SKM-1 treated with dmso at 0.1 percent for 144 hours (cell line): ENCODE measurements around the gene RABGAP1L.
"Not testable (repeated sequence)": the region's sequence is repeated elsewhere in the genome, so short reads cannot be mapped to it uniquely, and the experiment has no call there.

Experiments used
- DNase-seq: peaks from one replicate; lab custom pipeline; 2025; ENCODE audit not compliant: unreplicated experiment; lab: John Stamatoyannopoulos, UW

RABGAP1L gene

DNA sequence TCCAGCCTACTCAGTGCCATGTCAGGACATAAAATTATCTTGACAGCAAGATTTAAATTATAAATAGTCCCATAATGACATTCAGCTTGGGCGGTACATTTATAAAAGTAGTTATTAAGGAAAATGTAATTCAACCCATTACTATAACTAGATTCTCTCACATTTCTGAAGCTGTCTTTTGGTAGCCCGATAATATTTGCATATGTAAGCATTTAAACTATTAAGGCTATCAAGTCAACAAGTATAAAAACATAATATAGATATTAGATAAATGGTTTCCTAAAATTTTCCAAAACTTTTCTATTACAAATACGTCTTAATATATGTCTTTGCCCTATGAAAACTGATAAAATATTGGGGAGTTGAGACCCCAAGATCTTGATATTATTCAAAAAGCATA is 266.8 kb downstream of the RABGAP1L start:
- DNase-seq: no peak

GRCh38 chr1:174428033-174428432 is 268.7 kb downstream of the RABGAP1L start:
- no peak for DNase-seq

- DNase-seq: no peak
Observed at GRCh38 chr1:174428739-174429138, 269.4 kb downstream of the RABGAP1L start.

- DNase-seq: no peak
Observed at GRCh38 chr1:174433451-174433850, 274.1 kb downstream of the RABGAP1L start.

DNA sequence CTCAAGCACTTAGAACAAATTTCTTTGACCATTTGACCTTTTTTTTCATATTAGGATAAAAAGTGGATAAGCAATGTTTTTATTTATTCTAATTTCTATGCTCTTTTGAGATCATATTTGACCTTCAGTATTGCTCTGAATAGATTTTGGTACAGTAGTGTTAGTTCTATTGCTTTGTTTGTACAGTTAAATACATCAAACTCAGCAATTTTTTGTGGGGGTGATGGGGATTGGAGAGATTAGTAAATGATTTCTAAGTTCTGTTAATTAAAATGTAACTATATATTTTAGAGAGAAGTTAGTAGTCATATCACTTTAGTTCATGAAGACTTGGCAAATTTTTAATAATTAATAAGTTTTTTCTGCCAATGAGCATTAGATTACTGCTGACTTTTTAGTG is 286.0 kb downstream of the RABGAP1L start:
- no peak for DNase-seq

- DNase-seq: no peak
Observed at GRCh38 chr1:174445817-174446216, 286.5 kb downstream of the RABGAP1L start.

DNA sequence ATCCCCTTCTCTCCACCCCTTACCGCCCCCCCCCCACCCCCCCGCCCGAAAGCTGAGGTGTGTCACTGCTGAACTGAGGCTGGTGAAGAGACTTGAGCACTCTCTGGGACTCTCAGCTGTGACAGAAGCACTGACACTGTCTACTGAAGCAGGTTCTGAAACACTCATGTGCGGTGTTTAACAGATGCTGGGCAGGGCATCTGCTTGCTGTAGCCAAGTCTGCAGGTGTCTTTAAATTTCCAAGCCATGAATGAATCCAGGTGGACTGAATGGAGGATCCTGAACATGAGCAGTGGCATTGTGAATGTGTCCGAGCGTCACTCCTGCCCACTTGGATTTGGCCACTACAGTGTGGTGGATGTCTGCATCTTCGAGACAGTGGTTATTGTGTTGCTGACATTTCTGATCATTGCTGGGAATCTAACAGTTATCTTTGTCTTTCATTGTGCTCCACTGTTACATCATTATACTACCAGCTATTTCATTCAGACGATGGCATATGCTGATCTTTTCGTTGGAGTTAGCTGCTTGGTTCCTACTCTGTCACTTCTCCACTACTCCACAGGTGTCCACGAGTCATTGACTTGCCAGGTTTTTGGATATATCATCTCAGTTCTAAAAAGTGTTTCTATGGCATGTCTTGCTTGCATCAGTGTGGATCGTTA is 288.7 kb downstream of the RABGAP1L start, which contains the start of gene GPR52:
GPR52 (plus strand) TSS at position 99 of the 665 bp plus-strand sequence; CDS start at position 247, 148 bp downstream.
- no peak for DNase-seq

DNA sequence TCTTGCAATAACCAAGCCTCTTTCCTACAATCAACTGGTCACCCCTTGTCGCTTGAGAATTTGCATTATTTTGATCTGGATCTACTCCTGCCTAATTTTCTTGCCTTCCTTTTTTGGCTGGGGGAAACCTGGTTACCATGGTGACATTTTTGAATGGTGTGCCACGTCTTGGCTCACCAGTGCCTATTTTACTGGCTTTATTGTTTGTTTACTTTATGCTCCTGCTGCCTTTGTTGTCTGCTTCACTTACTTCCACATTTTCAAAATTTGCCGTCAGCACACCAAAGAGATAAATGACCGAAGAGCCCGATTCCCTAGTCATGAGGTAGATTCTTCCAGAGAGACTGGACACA is 289.2 kb downstream of the RABGAP1L start:
- no peak for DNase-seq

GRCh38 chr1:174448974-174449373 is 289.7 kb downstream of the RABGAP1L start:
- no peak for DNase-seq

DNA sequence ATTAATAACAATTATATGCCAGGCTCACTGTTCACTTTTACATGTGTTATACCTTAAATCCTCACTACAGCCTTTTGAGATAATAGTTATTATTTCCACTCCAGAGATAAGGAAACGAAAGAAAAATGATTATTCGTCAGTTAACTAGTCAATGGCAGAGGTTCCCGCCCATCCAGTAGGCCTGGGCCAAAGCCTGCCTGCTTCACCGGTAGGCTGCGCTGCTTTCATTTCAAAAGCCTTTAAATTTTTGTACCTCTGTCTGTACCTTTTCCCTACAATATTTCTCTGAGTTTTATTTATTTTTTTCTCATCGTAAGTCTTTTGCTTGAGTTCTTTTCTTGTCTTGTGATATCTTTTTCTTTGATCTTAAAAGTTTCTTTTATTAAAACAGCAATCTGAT is 292.1 kb downstream of the RABGAP1L start:
- no peak for DNase-seq

DNA sequence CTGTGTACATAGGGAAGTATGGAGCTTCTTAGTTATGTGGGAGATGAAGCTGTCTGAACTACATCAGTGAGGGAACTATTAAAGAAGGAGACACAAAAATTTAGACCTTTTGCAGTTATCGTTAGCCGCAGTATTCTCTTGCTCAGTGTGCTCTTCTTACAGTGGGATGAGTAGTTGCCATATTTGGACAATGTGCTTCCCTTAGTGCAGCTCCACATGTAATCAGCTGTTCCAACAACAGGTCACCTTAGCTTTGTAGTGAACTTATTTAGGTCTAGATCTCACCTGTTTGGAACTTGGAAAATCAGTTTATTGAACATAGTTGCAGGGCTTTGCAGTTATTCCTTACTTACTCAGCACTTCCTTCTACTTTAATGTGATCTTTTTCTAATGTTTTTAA is 306.5 kb downstream of the RABGAP1L start:
- DNase-seq: no peak

DNA sequence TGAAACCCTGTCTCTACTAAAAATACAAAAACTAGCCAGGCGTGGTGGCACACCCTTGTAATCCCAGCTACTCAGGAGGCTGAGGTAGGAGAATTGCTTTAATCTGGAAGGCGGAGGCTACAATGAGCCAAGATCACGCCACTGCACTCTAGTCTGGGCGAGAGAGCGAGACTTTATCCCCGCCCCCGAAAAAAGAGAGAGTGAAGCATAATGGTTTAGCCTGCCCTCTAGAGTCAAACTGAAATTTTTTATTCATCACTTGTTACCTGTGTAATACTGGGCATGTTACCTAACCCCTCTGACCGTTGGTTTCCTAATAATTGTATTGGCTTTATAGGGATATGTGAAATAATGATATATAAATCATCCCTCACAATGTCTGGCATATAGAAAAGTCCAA is 307.3 kb downstream of the RABGAP1L start:
- DNase-seq: no peak

GRCh38 chr1:174469052-174469451 is 309.7 kb downstream of the RABGAP1L start:
- DNase-seq: no peak

DNA sequence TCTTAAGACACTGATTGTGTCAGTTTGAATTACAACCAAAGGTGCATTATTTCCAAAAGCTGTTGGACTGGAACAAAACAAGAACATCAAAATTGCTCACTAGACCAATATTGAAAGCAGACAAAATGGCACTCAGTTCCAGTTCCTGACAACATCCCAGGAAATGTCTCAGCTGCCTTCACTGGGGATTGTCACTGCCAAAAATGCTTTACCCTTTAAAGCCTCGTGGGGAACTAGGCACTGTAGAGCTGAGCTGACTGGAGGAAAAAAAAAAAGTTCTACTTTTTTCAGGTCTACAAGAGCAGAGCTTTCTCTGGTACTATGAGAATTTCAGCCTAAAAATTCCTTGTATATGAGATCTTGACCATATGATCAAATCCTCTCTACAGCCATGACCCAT is 310.4 kb downstream of the RABGAP1L start:
- DNase-seq: no peak

- DNase-seq: no peak
Observed at GRCh38 chr1:174479281-174479680, 320.0 kb downstream of the RABGAP1L start.

- no peak for DNase-seq
Observed at GRCh38 chr1:174480324-174480723, 321.0 kb downstream of the RABGAP1L start.

- no peak for DNase-seq
Observed at GRCh38 chr1:174491606-174492005, 332.3 kb downstream of the RABGAP1L start.

DNA sequence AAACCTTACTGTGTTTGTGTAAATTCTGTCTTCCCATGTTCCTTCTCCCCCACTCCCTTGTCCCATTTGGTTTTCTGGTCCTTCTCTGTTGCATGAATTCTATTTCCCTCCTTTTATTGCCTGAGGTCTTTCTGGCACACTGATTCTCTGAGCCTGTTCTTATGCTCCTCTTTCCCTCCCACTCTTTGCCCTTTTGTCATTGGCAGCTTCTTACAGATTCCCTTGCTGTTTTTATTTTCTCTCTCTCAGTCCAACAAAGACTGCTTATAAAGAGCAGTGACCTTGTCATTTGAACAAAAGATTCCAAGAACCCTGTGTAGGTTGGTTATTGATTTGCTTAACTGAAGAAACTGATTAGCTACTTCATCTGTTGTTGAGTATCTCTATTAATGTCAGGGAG is 338.2 kb downstream of the RABGAP1L start:
- no peak for DNase-seq

DNA sequence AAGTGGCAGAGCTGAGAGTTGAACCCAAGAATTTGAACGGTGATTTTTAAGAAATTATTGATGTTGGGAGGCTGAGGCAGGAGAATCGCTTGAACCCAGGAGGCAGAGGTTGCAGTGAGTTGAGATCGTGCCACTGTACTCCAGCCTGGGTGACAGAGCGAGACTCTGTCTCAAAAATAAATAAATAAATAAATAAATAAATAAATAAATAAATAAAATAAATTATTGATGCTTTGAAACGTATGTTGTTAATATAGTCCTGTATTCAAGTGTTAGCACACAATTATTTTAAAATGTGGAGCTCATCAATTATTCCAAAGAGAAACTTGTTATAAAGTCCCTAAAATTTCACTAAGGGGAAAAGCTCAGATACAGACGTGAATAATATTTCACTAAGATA is 357.4 kb downstream of the RABGAP1L start:
- DNase-seq: not testable (repeated sequence)

- DNase-seq: no peak
Observed at GRCh38 chr1:174519844-174520243, 360.5 kb downstream of the RABGAP1L start.

DNA sequence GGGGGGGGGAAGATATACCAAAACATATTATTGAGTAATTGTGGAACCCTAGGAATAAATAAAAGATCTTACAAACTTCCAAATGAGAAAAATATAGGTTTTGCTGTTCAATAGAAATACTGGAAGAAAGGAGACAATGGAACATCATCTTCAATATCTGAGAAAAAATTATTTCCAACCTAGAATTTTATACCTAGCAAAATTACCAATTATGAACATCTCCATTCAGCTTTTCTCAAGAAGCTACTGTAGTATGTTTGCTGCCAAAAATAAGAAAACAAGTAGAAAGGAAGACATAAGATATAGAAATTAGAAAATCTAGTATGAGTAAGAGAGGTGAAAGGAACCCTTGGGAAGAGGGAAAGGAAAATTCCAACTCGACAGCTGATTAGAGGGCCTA is 372.4 kb downstream of the RABGAP1L start:
- no peak for DNase-seq

GRCh38 chr1:174534789-174535188 is 375.5 kb downstream of the RABGAP1L start:
- no peak for DNase-seq

DNA sequence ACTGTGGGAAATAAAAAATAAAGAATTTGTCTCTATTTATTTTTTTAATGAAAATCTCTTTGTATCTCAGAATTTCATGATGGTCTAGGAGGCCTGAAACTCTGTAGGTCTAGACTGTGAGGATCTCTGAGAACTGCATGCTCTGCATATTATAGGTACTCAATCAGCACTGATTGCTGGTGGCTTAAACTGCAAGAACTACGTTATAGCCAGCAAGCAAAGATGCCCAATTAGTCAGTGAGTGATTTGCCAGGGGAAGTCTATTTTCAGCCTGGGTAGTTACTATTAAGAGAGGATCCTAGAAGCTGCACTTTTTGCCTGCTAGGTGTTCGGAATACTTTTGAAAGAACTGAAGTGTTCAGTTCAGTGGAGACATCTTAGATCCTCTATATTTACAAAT is 375.9 kb downstream of the RABGAP1L start:
- DNase-seq: no peak
